ENCODE data around the gene FGF14.
"Not testable (repeated sequence)": the region's sequence is repeated elsewhere in the genome, so short reads cannot be mapped to it uniquely, and the experiment has no call there.

Gene FGF14

GRCh38 chr13:102195566-102196462 lies 206.0 kb downstream of the FGF14 start:
- DNase-seq (ENCODE audit: low spot score), result no peak

- DNase-seq (ENCODE audit: low spot score), result no peak
Measured at GRCh38 chr13:102192858-102193257, 209.0 kb downstream of the FGF14 start.

GRCh38 chr13:102191951-102192502 lies 209.8 kb downstream of the FGF14 start:
- DNase-seq (ENCODE audit: low spot score), result peak; percentile 8

- no peak for DNase-seq (ENCODE audit: low spot score)
Measured at GRCh38 chr13:102190930-102191329, 210.9 kb downstream of the FGF14 start.

GRCh38 chr13:102187313-102187712 lies 214.5 kb downstream of the FGF14 start:
- DNase-seq (ENCODE audit: low spot score), result no peak

- no peak for DNase-seq (ENCODE audit: low spot score)
Measured at GRCh38 chr13:102185375-102185984, 216.4 kb downstream of the FGF14 start.

GRCh38 chr13:102183509-102184182 lies 218.2 kb downstream of the FGF14 start:
- DNase-seq (ENCODE audit: low spot score), result no peak

GRCh38 chr13:102182170-102182569 lies 219.7 kb downstream of the FGF14 start:
- no peak for DNase-seq (ENCODE audit: low spot score)

- DNase-seq (ENCODE audit: low spot score), result no peak
Measured at GRCh38 chr13:102177431-102177830, 224.4 kb downstream of the FGF14 start.

- DNase-seq (ENCODE audit: low spot score), result no peak
Measured at GRCh38 chr13:102176846-102177245, 225.0 kb downstream of the FGF14 start.

GRCh38 chr13:102172406-102172805 lies 229.4 kb downstream of the FGF14 start:
- no peak for DNase-seq (ENCODE audit: low spot score)

GRCh38 chr13:102170305-102170704 lies 231.5 kb downstream of the FGF14 start:
- DNase-seq (ENCODE audit: low spot score), result no peak

- no peak for DNase-seq (ENCODE audit: low spot score)
Measured at GRCh38 chr13:102169471-102170015, 232.3 kb downstream of the FGF14 start.

GRCh38 chr13:102152790-102153189 lies 249.1 kb downstream of the FGF14 start:
- DNase-seq (ENCODE audit: low spot score), result no peak

GRCh38 chr13:102147353-102147752 lies 254.5 kb downstream of the FGF14 start:
- DNase-seq (ENCODE audit: low spot score), result no peak

- no peak for DNase-seq (ENCODE audit: low spot score)
Measured at GRCh38 chr13:102145750-102146149, 256.1 kb downstream of the FGF14 start.

GRCh38 chr13:102142473-102142826 lies 259.4 kb downstream of the FGF14 start:
- no peak for DNase-seq (ENCODE audit: low spot score)

GRCh38 chr13:102141625-102142472 lies 260.0 kb downstream of the FGF14 start:
- peak; percentile 32 for DNase-seq (ENCODE audit: low spot score)

GRCh38 chr13:102139626-102140025 lies 262.2 kb downstream of the FGF14 start:
- DNase-seq (ENCODE audit: low spot score), result no peak

- DNase-seq (ENCODE audit: low spot score), result no peak
Measured at GRCh38 chr13:102138635-102139190, 263.1 kb downstream of the FGF14 start.

GRCh38 chr13:102137904-102138303 lies 263.9 kb downstream of the FGF14 start:
- DNase-seq (ENCODE audit: low spot score), result not testable (repeated sequence)
